ENCODE results near the gene TENM3. TPM values are rescaled to one million over a fixed set of nuclear protein-coding genes. Genes with fewer than 3 reads are reported as not detected.

Gene TENM3
- total RNA-seq, 2 experiments from 2014 or later: not detected

- H3K4me1 Mint-ChIP-seq (ENCODE audit: low read depth): no peaks in the 10 kb centered on the region
- H3K27ac Mint-ChIP-seq: no peak overlapping the region
- Histone ChIP-seq H3K27me3 (ENCODE audit: control insufficient read depth in 1 of 2, insufficient read depth in 2 of 2, low read length in 2 of 2) (no peaks in the 10 kb centered on the region), H3K36me3 (ENCODE audit: insufficient read depth, low read length) (no peaks in the 10 kb centered on the region), H3K27ac (ENCODE audit: low read depth in 1 of 2, low read length in 2 of 2) (no peak overlapping the region), H3K4me3 (ENCODE audit: low read length) (no peak overlapping the region), H3K4me1 (ENCODE audit: insufficient read depth, low read length) (no peaks in the 10 kb centered on the region), H3K9me3 (ENCODE audit: control insufficient read depth in 1 of 2, insufficient read depth in 1 of 2, low read length in 2 of 2) (no peaks in the 10 kb centered on the region)
- H3K36me3 Mint-ChIP-seq (ENCODE audit: low read depth): no peaks in the 10 kb centered on the region
- intact Hi-C loops (cut with DNase I, micrococcal nuclease): no loop called here
- TF ChIP-seq, protein P1, sequence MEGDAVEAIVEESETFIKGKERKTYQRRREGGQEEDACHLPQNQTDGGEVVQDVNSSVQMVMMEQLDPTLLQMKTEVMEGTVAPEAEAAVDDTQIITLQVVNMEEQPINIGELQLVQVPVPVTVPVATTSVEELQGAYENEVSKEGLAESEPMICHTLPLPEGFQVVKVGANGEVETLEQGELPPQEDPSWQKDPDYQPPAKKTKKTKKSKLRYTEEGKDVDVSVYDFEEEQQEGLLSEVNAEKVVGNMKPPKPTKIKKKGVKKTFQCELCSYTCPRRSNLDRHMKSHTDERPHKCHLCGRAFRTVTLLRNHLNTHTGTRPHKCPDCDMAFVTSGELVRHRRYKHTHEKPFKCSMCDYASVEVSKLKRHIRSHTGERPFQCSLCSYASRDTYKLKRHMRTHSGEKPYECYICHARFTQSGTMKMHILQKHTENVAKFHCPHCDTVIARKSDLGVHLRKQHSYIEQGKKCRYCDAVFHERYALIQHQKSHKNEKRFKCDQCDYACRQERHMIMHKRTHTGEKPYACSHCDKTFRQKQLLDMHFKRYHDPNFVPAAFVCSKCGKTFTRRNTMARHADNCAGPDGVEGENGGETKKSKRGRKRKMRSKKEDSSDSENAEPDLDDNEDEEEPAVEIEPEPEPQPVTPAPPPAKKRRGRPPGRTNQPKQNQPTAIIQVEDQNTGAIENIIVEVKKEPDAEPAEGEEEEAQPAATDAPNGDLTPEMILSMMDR (IDR thresholded peaks at IDR 0.05): no peak
- H3K9me3 Mint-ChIP-seq: no peaks in the 10 kb centered on the region
- ATAC-seq (ENCODE audit: poor library complexity) (no peak), DNase-seq (no peak)
- H3K4me3 Mint-ChIP-seq: no peak overlapping the region
- POLR2A ChIA-PET: no interaction called here
- peaks cover 18% of the 10 kb centered on the region for H3K27me3 Mint-ChIP-seq
- CTCF ChIA-PET: interaction anchor here (0.6 kb wide), 1 partner anchor 22 kb away, joined by 3 read pairs; no protein-coding TSS in a partner anchor
Observed at GRCh38 chr4:182845618-182846017, 602.4 kb downstream of the TENM3 start.

DNA sequence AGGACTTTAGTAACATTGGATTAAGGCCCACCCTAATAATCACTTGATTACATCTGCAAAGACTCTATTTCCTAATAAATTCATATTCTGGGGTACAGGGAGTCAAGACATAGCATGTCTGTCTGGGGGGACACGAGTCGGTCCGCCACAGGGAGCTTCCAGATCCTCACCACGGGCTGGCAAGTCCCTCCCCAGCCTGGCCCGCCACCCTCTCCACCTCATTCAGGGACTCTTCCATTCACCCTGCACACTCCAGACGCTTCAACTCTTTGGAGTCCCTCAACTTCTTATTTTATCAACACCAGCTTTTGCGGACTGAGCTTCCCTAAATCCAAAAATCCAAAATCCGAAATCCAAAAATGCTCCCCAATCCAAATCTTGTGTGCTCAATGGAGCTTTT, 602.8 kb downstream of the TENM3 start:
- ChIA-PET POLR2A (no interaction called here), CTCF (no interaction called here)
- Histone ChIP-seq H3K4me3 (ENCODE audit: low read length) (no peak overlapping the region), H3K36me3 (ENCODE audit: insufficient read depth, low read length) (no peaks in the 10 kb centered on the region), H3K27ac (ENCODE audit: low read depth in 1 of 2, low read length in 2 of 2) (no peak overlapping the region), H3K27me3 (ENCODE audit: control insufficient read depth in 1 of 2, insufficient read depth in 2 of 2, low read length in 2 of 2) (no peaks in the 10 kb centered on the region), H3K9me3 (ENCODE audit: control insufficient read depth in 1 of 2, insufficient read depth in 1 of 2, low read length in 2 of 2) (no peaks in the 10 kb centered on the region), H3K4me1 (ENCODE audit: insufficient read depth, low read length) (no peaks in the 10 kb centered on the region)
- intact Hi-C loops (cut with DNase I, micrococcal nuclease): no loop called here
- TF ChIP-seq, protein P1 (IDR thresholded peaks at IDR 0.05): no peak
- DNase-seq: no peak
- Mint-ChIP-seq H3K4me3 (no peak overlapping the region), H3K36me3 (ENCODE audit: low read depth) (no peaks in the 10 kb centered on the region), H3K27me3 (peaks cover 13% of the 10 kb centered on the region), H3K27ac (no peak overlapping the region), H3K9me3 (no peaks in the 10 kb centered on the region), H3K4me1 (ENCODE audit: low read depth) (no peaks in the 10 kb centered on the region)
- ATAC-seq (ENCODE audit: poor library complexity): no peak

GRCh38 chr4:182847576-182848450, 604.6 kb downstream of the TENM3 start:
- ChIA-PET CTCF (no interaction called here), POLR2A (no interaction called here)
- H3K27ac Mint-ChIP-seq: no peak overlapping the region
- Histone ChIP-seq H3K36me3 (ENCODE audit: insufficient read depth, low read length) (no peaks in the 10 kb centered on the region), H3K9me3 (ENCODE audit: control insufficient read depth in 1 of 2, insufficient read depth in 1 of 2, low read length in 2 of 2) (peaks cover 0 to 4% of the 10 kb centered on the region in 2 experiments), H3K27ac (ENCODE audit: low read depth in 1 of 2, low read length in 2 of 2) (no peak overlapping the region), H3K4me3 (ENCODE audit: low read length) (no peak overlapping the region), H3K4me1 (ENCODE audit: insufficient read depth, low read length) (no peaks in the 10 kb centered on the region), H3K27me3 (ENCODE audit: control insufficient read depth in 1 of 2, insufficient read depth in 2 of 2, low read length in 2 of 2) (no peaks in the 10 kb centered on the region)
- no peaks in the 10 kb centered on the region for H3K36me3 Mint-ChIP-seq (ENCODE audit: low read depth)
- no peaks in the 10 kb centered on the region for H3K9me3 Mint-ChIP-seq
- intact Hi-C loops (cut with DNase I, micrococcal nuclease): no loop called here
- no peaks in the 10 kb centered on the region for H3K4me1 Mint-ChIP-seq (ENCODE audit: low read depth)
- H3K27me3 Mint-ChIP-seq: peaks cover 10% of the 10 kb centered on the region
- TF ChIP-seq, protein P1 (IDR thresholded peaks at IDR 0.05): no peak
- no peak overlapping the region for H3K4me3 Mint-ChIP-seq
- no peak for DNase-seq
- no peak for ATAC-seq (ENCODE audit: poor library complexity)
